DMS53 treated with DMSO at 0.1 percent for 48 hours (cell line): ENCODE measurements around the gene GNG11.
A peak's percentile ranks its signal among the peaks of the same experiment; 100 is the strongest.

Experiments
- DNase-seq: peaks from one replicate; lab custom pipeline; 2025; ENCODE audit not compliant: unreplicated experiment; lab: John Stamatoyannopoulos, UW

GNG11 gene

DNA sequence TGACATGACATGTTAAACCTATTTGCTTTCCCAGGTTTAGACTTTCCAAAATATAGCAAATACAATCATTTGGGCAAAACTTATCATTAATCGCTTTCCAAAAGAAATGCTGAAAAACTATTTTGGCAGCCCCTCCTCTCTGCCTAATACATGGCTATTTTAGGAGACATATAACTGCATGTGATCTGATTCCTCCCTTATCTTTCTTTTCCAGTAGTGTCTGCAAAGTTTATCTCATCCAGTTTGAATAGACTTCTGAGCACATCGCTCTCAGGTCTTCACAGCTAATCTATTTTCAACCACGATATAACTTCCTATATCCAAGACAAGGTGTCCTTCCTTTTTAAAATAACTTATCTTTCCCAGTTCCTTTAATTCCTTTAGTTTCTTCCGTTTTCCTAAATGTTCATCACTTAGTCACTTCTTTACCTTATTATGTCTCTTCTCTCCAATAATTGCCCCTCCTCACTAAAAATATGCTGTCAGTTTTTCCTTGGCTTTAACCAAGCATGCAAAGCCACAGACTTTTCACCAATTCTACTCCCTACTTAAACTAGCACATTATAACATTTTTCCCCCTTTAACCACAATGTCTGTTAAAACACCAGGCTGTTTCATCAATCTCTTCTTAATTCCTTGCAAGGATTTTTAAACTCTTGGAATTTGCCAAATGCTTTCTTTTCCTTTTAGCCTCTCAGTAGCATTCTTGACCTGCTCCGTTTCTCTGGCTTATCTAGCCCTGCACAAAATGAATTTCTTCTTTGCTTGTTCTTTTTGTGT, 24.4 kb downstream of the GNG11 start:
- no peak for DNase-seq

GRCh38 chr7:93948106-93948505, 26.6 kb downstream of the GNG11 start:
- no peak for DNase-seq

DNA sequence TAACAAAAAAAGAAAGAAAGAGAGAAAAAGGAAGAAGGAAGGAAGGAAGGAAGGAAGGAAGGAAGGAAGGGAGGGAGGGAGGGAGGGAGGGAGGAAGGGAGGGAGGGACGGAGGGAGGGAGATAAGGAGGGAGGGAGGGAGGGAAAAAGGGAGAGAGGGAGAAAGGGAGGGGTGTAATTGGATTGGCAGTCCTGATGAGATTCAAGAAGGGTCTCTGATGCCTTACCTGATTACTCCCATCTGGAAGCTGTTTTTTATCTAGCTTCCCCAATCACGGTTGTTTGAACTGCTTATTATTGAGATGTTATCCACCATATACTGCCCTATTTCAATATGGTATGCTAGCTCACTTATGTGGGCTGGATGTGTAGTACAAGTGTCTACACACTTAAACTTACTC, 27.3 kb downstream of the GNG11 start:
- DNase-seq: no peak

DNA sequence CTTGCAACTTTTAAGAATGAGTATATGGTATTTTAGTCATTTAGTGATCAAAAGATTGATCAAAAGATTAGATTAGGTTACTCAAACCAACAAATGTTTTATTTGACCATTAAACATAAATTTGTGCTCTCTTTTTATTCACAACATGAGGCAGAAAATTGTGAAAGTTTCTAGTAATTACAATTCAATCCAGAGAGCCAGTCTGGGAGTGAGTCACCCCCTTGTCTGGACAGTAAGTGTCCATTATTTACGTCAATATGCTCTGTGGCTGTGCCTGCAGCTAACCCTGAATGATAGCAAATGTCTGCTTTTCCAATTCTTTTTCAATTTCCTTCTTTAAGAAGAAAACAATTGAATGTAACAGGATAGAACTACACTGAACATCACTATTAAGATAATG, 27.9 kb downstream of the GNG11 start:
- DNase-seq: peak; percentile 73

- DNase-seq: no peak
These were observed 33.8 kb downstream of the GNG11 start for GRCh38 chr7:93955304-93955703.

- DNase-seq: no peak
These were observed 36.2 kb downstream of the GNG11 start for GRCh38 chr7:93957767-93958166.

GRCh38 chr7:93958216-93958615, 36.7 kb downstream of the GNG11 start:
- DNase-seq: no peak

- no peak for DNase-seq
These were observed 37.1 kb downstream of the GNG11 start for GRCh38 chr7:93958651-93959050.

GRCh38 chr7:93960986-93961385, 39.5 kb downstream of the GNG11 start:
- DNase-seq: no peak

- DNase-seq: no peak
These were observed 42.7 kb downstream of the GNG11 start for GRCh38 chr7:93964262-93964661.

- DNase-seq: no peak
These were observed 43.3 kb downstream of the GNG11 start for GRCh38 chr7:93964813-93965212.

GRCh38 chr7:93968911-93969620, 47.5 kb downstream of the GNG11 start:
- DNase-seq: no peak

DNA sequence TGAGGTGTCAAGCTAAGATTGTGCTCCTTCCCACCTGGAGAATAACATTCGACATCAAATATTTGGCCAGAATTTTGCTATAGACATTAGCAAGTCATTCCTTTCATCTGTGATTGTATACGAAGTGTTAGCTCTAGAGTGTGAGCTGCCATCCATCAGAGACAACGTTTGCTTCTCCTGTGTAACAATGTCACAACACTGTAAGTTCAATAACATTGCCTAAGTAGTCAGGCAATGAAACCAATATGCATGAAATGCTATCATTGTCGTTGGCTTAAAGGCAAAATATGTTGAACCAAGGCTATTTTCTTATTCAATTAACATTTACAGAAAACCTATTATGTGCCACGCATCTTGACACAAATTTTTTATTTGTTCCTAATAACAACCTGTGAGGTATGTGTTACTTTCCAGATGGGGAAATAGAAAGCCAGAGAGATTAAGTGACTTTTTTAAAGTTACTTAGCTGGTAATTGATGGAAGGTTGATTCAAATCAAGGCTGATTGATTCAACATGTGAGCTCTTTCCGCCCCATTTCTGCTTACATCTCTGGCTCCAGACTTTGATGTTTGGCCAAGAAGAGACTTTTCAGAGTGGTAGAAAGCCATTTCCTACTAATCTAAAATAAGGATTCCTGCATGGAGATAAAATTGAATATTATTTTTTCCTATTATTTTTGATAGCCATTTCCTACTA, 50.6 kb downstream of the GNG11 start:
- no peak for DNase-seq

GRCh38 chr7:93973134-93973533, 51.6 kb downstream of the GNG11 start:
- no peak for DNase-seq

DNA sequence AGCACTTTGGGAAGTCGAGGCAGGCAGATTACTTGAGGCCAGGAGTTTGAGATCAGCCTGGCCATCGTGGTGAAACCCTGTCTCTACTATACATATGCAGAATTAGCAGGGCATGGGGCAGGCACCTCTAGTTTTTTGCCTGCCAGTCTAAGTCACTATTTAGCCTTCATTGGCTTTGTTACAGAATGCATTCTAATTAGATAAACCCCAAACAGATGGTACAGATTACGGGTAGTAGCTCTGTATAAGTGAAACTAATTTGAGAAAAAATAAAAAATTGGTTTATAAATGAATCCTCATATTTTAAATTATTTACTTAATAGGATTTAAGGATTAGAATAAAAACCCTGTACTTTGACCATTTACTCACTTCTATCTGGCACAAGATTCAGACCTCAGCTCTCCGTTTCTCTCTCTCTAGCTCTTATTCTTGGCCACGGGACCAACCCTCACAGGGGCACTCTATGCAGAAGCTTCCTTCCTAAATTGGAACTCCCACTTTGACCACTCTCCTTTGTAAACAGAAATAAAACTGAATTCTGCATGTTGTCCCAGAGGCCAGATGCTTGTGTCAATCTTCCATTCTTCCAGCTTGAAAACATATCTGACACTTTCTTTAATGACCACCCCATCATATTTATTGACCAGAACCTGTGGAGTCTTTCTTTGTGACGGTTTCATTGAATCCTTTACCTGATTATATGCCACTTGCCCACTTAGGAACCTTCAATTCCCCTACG, 55.8 kb downstream of the GNG11 start:
- DNase-seq: no peak
